SU-DHL-6 (cell line): ENCODE measurements around the gene CYP2C19.

Experiments
- CTCF ChIP-seq: fragments of 200-600 bp; sonication (generic); IDR thresholded peaks from one replicate; pipeline ENCODE4 v1.5.1; 2017; ENCODE audit warnings: antibody characterized with exemption, mild to moderate bottlenecking, low read length, moderate library complexity; ENCODE audit not compliant: insufficient read depth, poor library complexity, severe bottlenecking
- EZH2phosphoT487 ChIP-seq: fragments of 200-600 bp; sonication (generic), shearing (Covaris generic); conservative IDR thresholded peaks from 2 replicates; pipeline ENCODE4 v1.6.1; 2018; ENCODE audit warnings: mild to moderate bottlenecking, antibody characterized with exemption, low read length, moderate library complexity, mixed read lengths

- no peak for TF ChIP-seq CTCF
- no peak for TF ChIP-seq EZH2phosphoT487
Measured at GRCh38 chr10:94747838-94748237, 14.6 kb upstream of the CYP2C19 start.
